Measurements from ENCODE around the gene SGSH.

The SGSH gene

GRCh38 chr17:80228477-80228876, 8.3 kb upstream of the SGSH start:
- Histone ChIP-seq H3K27ac (ENCODE audit: extremely low read depth, low read depth, low read length) (no peak overlapping the region), H3K36me3 (ENCODE audit: control insufficient read depth in 2 of 2, insufficient read depth in 1 of 2, low read length in 2 of 2) (peaks cover 20 to 59% of the 10 kb centered on the region in 2 experiments), H3K9me3 (ENCODE audit: control insufficient read depth, insufficient read depth, low read depth, low read length) (no peaks in the 10 kb centered on the region), H3K4me1 (ENCODE audit: control insufficient read depth, insufficient read depth, low read length) (no peaks in the 10 kb centered on the region), H3K4me3 (ENCODE audit: low read depth, low read length) (no peak overlapping the region)
- no peak for TF ChIP-seq ZNF341 (tag by site-specific recombination; IDR thresholded peaks at IDR 0.05; ENCODE audit: low read depth)
- no peak for TF ChIP-seq ZNF549 (tag by site-specific recombination; IDR thresholded peaks at IDR 0.05)
- no peak for TF ChIP-seq ZNF488 (tag by site-specific recombination; IDR thresholded peaks at IDR 0.05)
- no peak for TF ChIP-seq SCRT1 (tag by site-specific recombination; IDR thresholded peaks at IDR 0.05; ENCODE audit: borderline replicate concordance)
- no peak for TF ChIP-seq ZNF157 (tag by site-specific recombination; IDR thresholded peaks at IDR 0.05)
- TF ChIP-seq ZNF658 (tag by site-specific recombination; IDR thresholded peaks at IDR 0.05), result no peak
- no peak for TF ChIP-seq ELK4 (IDR thresholded peaks at IDR 0.05; ENCODE audit: borderline replicate concordance, low read depth, low read length)
- no peak for TF ChIP-seq ZBTB6 (tag by site-specific recombination; IDR thresholded peaks at IDR 0.05)
- TF ChIP-seq ZNF114 (tag by site-specific recombination; IDR thresholded peaks at IDR 0.05), result no peak
- ChIA-PET POLR2A (no interaction called here), CTCF (no interaction called here)

- ChIA-PET POLR2A (interaction anchor here (0.6 kb wide), 2 partner anchors 29 to 209 kb away, joined by 3 to 5 read pairs; no protein-coding TSS in a partner anchor), CTCF (interaction anchor here (0.7 to 0.8 kb wide), 3 partner anchors 10 to 1046 kb away, joined by 3 to 5 read pairs (median 3); no protein-coding TSS in a partner anchor)
- H3K27ac ChIP-seq (ENCODE audit: extremely low read depth, low read depth, low read length), result no peak overlapping the region
- H3K36me3 ChIP-seq (ENCODE audit: control insufficient read depth in 2 of 2, insufficient read depth in 1 of 2, low read length in 2 of 2), result peaks cover 17 to 58% of the 10 kb centered on the region in 2 experiments
- no peak overlapping the region for H3K4me3 ChIP-seq (ENCODE audit: low read depth, low read length)
- no peaks in the 10 kb centered on the region for H3K4me1 ChIP-seq (ENCODE audit: control insufficient read depth, insufficient read depth, low read length)
- H3K9me3 ChIP-seq (ENCODE audit: control insufficient read depth, insufficient read depth, low read depth, low read length), result no peaks in the 10 kb centered on the region
- TF ChIP-seq HOXA7 (CRISPR knock-in tag; IDR thresholded peaks at IDR 0.05; ENCODE audit: borderline replicate concordance) (no peak), SCRT2 (tag by site-specific recombination; IDR thresholded peaks at IDR 0.05) (no peak), ZNF785 (tag by site-specific recombination; IDR thresholded peaks at IDR 0.05) (no peak), RBAK (tag by site-specific recombination; IDR thresholded peaks at IDR 0.05) (no peak), ZSCAN4 (tag by site-specific recombination; IDR thresholded peaks at IDR 0.05) (no peak), ZNF292 (tag by site-specific recombination; IDR thresholded peaks at IDR 0.05; ENCODE audit: borderline replicate concordance, low read depth) (no peak)
These were observed 7.5 kb upstream of the SGSH start for GRCh38 chr17:80227666-80228065.

GRCh38 chr17:80227156-80227555, 7.0 kb upstream of the SGSH start:
- CTCF ChIA-PET, result interaction anchor here (0.6 to 0.8 kb wide), 4 partner anchors 10 to 1047 kb away, joined by 3 to 5 read pairs (median 3); no protein-coding TSS in a partner anchor
- Histone ChIP-seq H3K4me3 (ENCODE audit: low read depth, low read length) (no peak overlapping the region), H3K27ac (ENCODE audit: extremely low read depth, low read depth, low read length) (no peak overlapping the region), H3K4me1 (ENCODE audit: control insufficient read depth, insufficient read depth, low read length) (no peaks in the 10 kb centered on the region), H3K36me3 (ENCODE audit: control insufficient read depth in 2 of 2, insufficient read depth in 1 of 2, low read length in 2 of 2) (peaks cover 12 to 57% of the 10 kb centered on the region in 2 experiments), H3K9me3 (ENCODE audit: control insufficient read depth, insufficient read depth, low read depth, low read length) (no peaks in the 10 kb centered on the region)
- POLR2A ChIA-PET, result interaction anchor here (0.6 kb wide), 2 partner anchors 28 to 209 kb away, joined by 3 to 5 read pairs; no protein-coding TSS in a partner anchor
- no peak for TF ChIP-seq ZBTB7A (tag by site-specific recombination; IDR thresholded peaks at IDR 0.05; ENCODE audit: low read depth)
- no peak for TF ChIP-seq PRDM4 (tag by site-specific recombination; IDR thresholded peaks at IDR 0.05)
- no peak for TF ChIP-seq GLI4 (tag by site-specific recombination; IDR thresholded peaks at IDR 0.05)
- TF ChIP-seq ZNF707 (tag by site-specific recombination; IDR thresholded peaks at IDR 0.05), result no peak
- no peak for TF ChIP-seq ZNF121 (tag by site-specific recombination; IDR thresholded peaks at IDR 0.05)
- no peak for TF ChIP-seq PRDM10 (tag by site-specific recombination; IDR thresholded peaks at IDR 0.05)
- TF ChIP-seq SP2 (tag by site-specific recombination; IDR thresholded peaks at IDR 0.05), result no peak

All from HEK293 (cell line).